HL-60/S4 (cell line): Measurements from ENCODE around the gene MTIF3.
"Not testable (repeated sequence)": the region's sequence is repeated elsewhere in the genome, so short reads cannot be mapped to it uniquely, and the experiment has no call there.

ENCODE experiments used
- in situ Hi-C: fragments of 300-500 bp; cut with MboI; formaldehyde crosslinking; loops from 2 replicates; pipeline ENCODE4 v1.14.3; 2022; ENCODE audit warnings: low sequenced_read_pairs

MTIF3 gene

DNA sequence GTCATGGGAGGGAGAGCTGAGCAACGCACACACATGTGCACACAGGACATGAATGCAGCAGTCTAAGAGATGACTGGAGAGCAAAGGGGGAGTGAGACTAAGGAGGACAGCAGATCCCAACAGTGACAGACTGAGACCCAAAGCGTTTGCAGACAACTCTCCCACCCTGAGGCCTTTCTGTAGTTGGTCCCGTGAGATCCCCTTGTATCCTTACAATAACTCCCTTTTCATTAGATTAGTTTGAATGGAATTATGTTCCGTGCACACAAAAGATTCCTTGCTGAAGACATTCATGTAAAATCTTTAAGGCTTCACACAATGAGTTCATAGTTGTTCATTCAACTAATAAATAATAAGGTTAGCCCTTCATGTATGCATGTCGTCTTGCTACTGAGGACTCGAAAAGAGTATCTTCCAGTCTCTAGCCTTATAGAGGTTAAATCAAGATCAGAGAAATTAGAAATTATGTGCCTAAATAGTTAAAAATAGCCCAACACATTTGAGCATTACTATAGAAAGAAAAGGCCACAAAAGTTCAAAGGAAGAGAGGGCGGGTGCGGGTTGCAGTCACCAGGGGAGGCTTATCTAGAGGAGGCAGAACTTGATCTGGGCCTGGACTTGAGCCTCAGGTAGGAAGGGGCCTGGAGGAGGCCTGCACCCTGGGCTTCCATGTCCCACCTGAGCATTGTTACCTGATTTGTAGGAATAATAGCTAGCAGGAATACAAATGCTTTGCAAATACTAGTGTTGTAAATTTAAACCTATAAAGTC lies 29.1 kb downstream of the MTIF3 start:
- in situ Hi-C loops = no loop called here

- in situ Hi-C loops = no loop called here
Observed at GRCh38 chr13:27419328-27419727, 31.0 kb downstream of the MTIF3 start.

DNA sequence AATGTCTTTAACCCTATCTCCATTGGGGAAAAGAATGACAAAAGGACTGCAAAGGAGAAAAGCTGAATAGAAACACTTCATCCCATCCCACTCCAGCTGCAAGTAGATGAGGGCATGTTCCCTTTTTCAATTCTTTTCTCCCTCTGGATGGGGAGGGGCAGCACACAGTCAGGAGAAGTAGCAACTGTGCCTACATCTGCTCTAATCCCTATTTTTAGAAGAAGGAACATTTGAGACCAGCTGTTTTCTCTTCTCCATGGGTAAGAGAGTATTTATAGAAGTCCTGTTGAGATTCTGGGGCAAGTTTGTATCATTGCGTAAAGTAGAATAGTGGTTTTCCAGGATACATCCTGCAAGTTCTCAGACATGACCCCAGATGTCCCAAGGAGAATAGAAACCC lies 35.2 kb downstream of the MTIF3 start:
- in situ Hi-C loops = no loop called here

DNA sequence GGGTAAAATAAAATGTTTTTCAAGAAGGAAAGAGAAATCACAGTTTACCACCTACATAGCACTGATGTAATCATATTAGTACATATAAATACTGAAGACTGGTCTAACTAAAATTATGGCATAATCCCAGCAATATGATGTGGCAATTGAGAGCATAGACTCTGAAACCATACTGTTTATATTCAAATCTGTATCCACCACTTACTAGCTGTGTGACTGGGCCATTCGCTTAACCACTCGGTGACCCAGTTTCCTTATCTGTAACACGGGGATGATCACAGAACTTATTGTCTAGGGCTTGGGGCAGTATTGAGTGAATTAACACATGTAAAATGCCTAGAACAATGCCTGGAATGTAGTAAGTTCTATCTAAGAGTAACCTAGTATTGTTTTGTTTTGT lies 39.0 kb downstream of the MTIF3 start:
- in situ Hi-C loops = no loop called here

GRCh38 chr13:27409013-27409412 lies 41.4 kb downstream of the MTIF3 start:
- in situ Hi-C loops = no loop called here

DNA sequence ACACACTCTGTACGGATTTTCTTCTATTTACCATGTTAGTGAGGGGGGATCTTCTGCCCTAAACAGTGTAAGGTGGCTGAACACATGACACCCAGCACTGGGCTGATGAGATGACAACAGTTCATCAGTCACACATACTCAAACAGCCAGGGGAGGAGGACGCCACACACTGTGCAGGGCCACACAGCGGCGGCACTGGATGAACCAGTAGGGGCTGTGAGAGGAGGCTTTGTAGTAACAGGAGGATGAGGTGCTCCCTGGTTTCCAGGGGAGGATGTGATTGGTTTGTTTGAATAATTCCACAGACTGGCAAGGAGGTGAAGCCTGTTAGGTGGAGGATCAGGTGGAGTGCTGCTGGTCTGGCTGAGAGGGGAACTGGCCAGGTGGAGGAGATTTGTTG lies 42.3 kb downstream of the MTIF3 start:
- in situ Hi-C loops = no loop called here

GRCh38 chr13:27406178-27406939 lies 44.0 kb downstream of the MTIF3 start:
- in situ Hi-C loops = no loop called here

GRCh38 chr13:27405546-27406134 lies 44.7 kb downstream of the MTIF3 start:
- in situ Hi-C loops = no loop called here

DNA sequence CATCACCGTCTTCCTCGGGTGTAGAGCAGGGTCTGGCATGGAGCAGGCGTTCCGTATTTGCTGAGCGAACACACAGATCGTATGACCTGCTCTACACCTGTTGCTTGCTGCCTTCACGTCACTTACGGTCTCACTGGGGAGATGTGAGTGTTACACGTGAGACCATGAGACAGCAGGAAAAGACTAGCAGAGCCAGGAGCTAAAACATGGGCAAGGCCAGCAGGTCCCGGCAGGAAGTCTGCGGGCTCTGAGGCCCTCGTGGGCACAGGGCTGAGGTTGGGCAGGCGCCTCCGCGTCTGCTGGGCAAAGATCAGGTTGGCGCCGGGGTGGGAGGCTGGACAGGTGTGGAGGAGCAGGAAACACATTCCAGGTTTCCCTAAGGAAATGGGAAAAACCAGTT lies 45.7 kb downstream of the MTIF3 start:
- in situ Hi-C loops = no loop called here

- in situ Hi-C loops = no loop called here
Observed at GRCh38 chr13:27403727-27404385, 46.5 kb downstream of the MTIF3 start.

- in situ Hi-C loops = no loop called here
Observed at GRCh38 chr13:27403203-27403678, 47.1 kb downstream of the MTIF3 start.

DNA sequence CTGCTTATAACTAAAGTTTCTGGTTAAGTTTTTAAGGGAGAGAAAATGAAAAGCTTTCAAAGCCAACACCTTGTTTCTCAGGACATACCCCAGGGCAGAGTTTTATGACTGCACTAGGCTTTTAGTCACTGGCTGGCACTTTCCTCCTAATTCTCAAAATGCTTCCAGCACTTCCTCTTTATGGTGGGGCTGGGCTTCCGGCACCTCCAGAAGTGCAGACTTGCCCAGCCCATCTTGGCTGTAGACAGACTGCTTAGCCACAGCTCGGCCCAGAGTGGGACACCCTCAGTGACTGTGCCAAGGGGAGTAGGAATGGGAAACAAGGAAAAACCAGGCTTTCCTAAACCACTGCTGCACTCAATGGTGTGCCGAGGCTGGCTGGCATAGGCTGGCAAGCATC lies 49.2 kb downstream of the MTIF3 start:
- in situ Hi-C loops = no loop called here

- in situ Hi-C loops = not testable (repeated sequence)
Observed at GRCh38 chr13:27400405-27400804, 50.0 kb downstream of the MTIF3 start.

DNA sequence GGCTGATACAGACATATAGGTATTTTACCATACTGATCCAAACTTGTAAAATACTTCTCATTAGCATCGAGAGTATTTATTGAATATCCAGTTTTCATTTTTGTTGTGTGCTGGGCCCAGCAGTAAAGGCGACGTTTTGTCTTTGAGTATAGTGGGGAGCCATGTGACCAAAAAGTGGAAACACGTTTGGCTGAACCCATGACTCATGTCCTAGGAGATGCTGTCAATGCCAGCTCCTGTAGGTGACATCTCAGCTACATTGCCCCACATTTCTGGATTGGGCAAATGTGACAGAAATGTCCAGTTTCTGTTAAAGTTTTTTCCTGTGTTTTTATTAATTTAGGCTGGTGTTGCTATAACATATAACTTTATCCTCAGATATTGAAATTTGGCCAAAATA lies 52.0 kb downstream of the MTIF3 start:
- in situ Hi-C loops = loop anchor here (25.0 kb wide), 1 partner anchor 564 kb away; the partner anchor contains the start of gene CDX2

GRCh38 chr13:27396252-27396846 lies 54.0 kb downstream of the MTIF3 start:
- in situ Hi-C loops = loop anchor here (25.0 kb wide), 1 partner anchor 566 kb away; the partner anchor contains the start of gene CDX2

DNA sequence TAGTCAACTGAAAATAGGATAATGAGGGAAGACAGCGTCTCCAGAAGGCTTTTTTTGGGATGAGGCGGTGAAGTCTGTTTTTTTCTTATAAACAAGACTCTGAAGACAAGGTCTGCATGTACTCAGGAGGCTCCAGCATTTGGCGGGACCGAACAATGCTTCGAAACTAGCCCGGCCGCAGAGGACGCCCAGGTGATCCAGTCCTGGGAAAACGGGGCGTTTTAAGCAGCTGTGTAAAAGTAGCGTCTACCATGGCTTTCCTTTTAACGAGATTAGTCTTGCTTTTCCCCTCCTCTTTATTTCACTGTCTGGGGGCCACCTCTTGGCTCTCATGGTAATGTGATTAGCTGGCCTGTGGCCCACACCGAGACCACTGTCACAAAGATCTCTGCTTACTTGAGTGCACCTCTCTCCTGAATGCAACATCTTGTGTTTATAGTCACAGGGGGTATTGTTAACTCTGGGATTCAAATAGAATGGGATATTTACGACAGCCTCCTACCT lies 55.3 kb downstream of the MTIF3 start:
- in situ Hi-C loops = loop anchor here (25.0 kb wide), 1 partner anchor 567 kb away; the partner anchor contains the start of gene CDX2

DNA sequence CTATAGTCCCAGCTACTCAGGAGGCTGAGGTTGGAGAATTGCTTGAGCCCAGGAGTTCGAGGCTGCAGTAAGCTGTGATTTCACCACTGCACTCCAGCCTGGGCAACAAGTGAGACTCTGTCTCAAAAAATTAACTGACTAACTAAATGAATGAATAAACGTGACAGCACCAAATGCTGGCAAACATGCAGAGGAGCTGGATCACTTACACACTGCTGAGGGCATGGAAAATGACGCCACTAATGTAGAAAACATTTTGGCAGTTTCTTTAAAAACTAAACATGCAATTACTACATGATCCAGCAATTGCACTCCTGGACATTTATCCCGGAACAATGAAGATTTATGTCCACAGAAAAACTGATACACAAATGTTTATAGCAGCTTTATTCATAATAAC lies 57.3 kb downstream of the MTIF3 start:
- in situ Hi-C loops = loop anchor here (25.0 kb wide), 1 partner anchor 569 kb away; the partner anchor contains the start of gene CDX2

DNA sequence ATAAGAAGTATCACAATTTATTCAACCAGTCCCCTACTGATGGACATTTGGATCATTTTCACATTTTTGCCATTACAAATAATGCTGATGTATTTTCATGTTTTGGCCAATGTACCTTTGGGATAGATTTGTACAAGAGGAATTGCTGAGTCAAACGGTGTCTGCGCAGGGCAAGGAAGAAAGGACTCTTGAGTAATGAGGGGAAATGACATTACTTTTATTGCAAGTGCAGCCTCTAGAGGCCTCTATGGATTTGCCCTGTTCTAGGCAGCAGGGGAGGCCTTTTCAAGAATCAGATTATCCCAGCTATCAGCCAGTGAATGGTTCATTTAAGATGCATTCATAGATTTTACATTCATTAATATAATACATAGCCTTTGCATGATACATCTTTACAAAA lies 58.9 kb downstream of the MTIF3 start:
- in situ Hi-C loops = loop anchor here (25.0 kb wide), 1 partner anchor 571 kb away; the partner anchor contains the start of gene CDX2

DNA sequence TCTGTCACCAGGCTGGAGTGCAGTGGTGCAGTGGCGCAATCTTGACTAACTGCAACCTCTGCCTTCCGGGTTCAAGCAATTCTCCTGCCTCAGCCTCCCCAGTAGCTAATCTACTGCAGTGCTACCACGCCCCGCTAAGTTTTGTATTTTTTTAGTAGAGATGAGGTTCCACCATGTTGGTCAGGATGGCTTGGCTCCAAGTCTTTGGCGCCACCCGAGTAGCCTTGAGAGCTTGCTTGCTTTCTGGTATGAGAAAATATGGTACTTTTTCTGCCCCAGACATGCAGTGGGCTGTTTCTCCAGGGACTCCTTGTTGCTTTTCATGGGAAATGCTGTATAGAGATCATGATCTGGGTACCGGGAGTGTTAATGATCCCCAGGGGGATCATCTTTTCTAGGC lies 60.5 kb downstream of the MTIF3 start:
- in situ Hi-C loops = loop anchor here (25.0 kb wide), 1 partner anchor 572 kb away; the partner anchor contains the start of gene CDX2

DNA sequence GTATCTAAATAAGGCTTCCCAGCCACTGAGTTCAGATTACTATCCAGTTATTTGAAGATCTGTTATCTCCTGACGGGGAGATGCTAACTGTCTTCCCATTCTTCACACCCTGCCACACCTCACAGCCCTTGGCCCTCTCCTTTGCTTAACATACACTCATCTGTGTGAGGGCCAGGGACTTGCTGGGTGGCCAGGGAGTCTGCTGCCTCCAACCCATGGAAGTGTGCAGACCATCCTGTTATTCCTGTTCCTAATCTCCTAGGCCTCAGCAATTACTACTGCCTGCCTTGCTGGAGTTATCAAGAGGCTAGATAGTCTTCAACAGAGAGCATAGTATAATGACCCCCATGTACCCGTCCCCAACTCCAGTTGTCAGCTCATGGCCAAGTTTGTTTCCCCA lies 62.1 kb downstream of the MTIF3 start:
- in situ Hi-C loops = loop anchor here (25.0 kb wide), 1 partner anchor 574 kb away; the partner anchor contains the start of gene CDX2
